Measurements from ENCODE around the gene HTR3C. TPM values are rescaled to one million over a fixed set of nuclear protein-coding genes. Genes with fewer than 3 reads are reported as not detected.

Gene HTR3C
- polyA plus RNA-seq, 1 of the 3 experiments (the other 2 are of a cell fraction) = not detected

DNA sequence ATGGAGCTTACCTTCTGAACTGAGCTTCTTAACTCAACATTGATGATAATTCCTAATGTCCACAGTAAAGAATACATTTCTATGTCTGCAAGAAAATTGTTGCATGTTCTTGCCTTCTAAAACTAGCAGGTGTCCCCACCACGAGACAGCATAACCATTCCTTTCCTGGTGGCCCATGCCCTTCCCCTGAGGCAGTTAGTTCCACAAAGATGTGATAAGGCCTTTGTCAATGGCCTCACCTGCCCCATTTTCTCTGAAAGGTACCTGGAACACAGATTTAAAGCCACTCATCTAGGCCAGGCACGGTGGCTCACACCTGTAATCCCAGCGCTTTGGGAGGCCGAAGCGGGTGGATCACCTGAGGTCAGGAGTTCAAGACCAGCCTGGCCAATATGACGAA is 23.1 kb downstream of the HTR3C start:
- Histone ChIP-seq H4K20me1 (ENCODE audit: insufficient read depth) (no peaks in the 10 kb centered on the region), H3K4me1 (ENCODE audit: control insufficient read depth in 1 of 2, insufficient read depth in 2 of 2, low read depth in 1 of 2, low read length in 1 of 2) (no peaks in the 10 kb centered on the region), H3K79me2 (ENCODE audit: insufficient read depth) (no peaks in the 10 kb centered on the region), H3K36me3 (replicated peaks in 1 of 2; ENCODE audit: control insufficient read depth in 1 of 2, insufficient read depth in 2 of 2, low read length in 1 of 2) (no peaks in the 10 kb centered on the region), H3K9me2 (no peaks in the 10 kb centered on the region), H3K9ac (no peak overlapping the region), H3K27me3 (ENCODE audit: insufficient read depth) (no peaks in the 10 kb centered on the region), H2AFZ (ENCODE audit: low read depth) (no peak overlapping the region), H3F3A (replicated peaks; ENCODE audit: insufficient read depth) (no peaks in the 10 kb centered on the region), H3K4me2 (no peak overlapping the region), H3K4me3 (ENCODE audit: low read depth in 2 of 2, low read length in 1 of 2) (no peak overlapping the region), H3K27ac (ENCODE audit: low read depth in 2 of 2, low read length in 1 of 2) (no peak overlapping the region), H3K9me3 (no peaks in the 10 kb centered on the region)
- TF ChIP-seq TAF1 (IDR thresholded peaks at IDR 0.05; ENCODE audit: borderline replicate concordance, low read depth, low read length) (no peak), MXI1 (IDR thresholded peaks at IDR 0.05; ENCODE audit: low read depth, low read length) (no peak), RCOR1 (IDR thresholded peaks at IDR 0.05; ENCODE audit: low read length) (no peak), NRF1 (IDR thresholded peaks at IDR 0.05; ENCODE audit: low read depth, low read length) (no peak), SIN3A (IDR thresholded peaks at IDR 0.05; ENCODE audit: borderline replicate concordance, low read depth, low read length) (no peak), MEF2A (IDR thresholded peaks at IDR 0.05; ENCODE audit: borderline replicate concordance, low read depth) (no peak), TCF12 (IDR thresholded peaks at IDR 0.05) (no peak), JUND (IDR thresholded peaks at IDR 0.05) (no peak), RAD21 (IDR thresholded peaks at IDR 0.05; ENCODE audit: low read length) (no peak), RXRA (IDR thresholded peaks at IDR 0.05; ENCODE audit: borderline replicate concordance, low read depth) (no peak), FOSL2 (IDR thresholded peaks at IDR 0.05; ENCODE audit: borderline replicate concordance, low read depth) (no peak), EP300 (IDR thresholded peaks at IDR 0.05; ENCODE audit: borderline replicate concordance in 1 of 2, low read depth in 1 of 2, low read length in 1 of 2) (no peak), TEAD4 (IDR thresholded peaks at IDR 0.05; ENCODE audit: borderline replicate concordance, insufficient read depth) (no peak), EZH2phosphoT487 (IDR thresholded peaks at IDR 0.05; ENCODE audit: borderline replicate concordance, low read depth) (no peak), CHD2 (IDR thresholded peaks at IDR 0.05; ENCODE audit: low read length, partially characterized antibody) (no peak)
- TF ChIP-seq, protein P1, sequence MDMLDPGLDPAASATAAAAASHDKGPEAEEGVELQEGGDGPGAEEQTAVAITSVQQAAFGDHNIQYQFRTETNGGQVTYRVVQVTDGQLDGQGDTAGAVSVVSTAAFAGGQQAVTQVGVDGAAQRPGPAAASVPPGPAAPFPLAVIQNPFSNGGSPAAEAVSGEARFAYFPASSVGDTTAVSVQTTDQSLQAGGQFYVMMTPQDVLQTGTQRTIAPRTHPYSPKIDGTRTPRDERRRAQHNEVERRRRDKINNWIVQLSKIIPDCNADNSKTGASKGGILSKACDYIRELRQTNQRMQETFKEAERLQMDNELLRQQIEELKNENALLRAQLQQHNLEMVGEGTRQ (IDR thresholded peaks at IDR 0.05; ENCODE audit: borderline replicate concordance, low read depth, low read length) = no peak
- TF ChIP-seq, protein P2, sequence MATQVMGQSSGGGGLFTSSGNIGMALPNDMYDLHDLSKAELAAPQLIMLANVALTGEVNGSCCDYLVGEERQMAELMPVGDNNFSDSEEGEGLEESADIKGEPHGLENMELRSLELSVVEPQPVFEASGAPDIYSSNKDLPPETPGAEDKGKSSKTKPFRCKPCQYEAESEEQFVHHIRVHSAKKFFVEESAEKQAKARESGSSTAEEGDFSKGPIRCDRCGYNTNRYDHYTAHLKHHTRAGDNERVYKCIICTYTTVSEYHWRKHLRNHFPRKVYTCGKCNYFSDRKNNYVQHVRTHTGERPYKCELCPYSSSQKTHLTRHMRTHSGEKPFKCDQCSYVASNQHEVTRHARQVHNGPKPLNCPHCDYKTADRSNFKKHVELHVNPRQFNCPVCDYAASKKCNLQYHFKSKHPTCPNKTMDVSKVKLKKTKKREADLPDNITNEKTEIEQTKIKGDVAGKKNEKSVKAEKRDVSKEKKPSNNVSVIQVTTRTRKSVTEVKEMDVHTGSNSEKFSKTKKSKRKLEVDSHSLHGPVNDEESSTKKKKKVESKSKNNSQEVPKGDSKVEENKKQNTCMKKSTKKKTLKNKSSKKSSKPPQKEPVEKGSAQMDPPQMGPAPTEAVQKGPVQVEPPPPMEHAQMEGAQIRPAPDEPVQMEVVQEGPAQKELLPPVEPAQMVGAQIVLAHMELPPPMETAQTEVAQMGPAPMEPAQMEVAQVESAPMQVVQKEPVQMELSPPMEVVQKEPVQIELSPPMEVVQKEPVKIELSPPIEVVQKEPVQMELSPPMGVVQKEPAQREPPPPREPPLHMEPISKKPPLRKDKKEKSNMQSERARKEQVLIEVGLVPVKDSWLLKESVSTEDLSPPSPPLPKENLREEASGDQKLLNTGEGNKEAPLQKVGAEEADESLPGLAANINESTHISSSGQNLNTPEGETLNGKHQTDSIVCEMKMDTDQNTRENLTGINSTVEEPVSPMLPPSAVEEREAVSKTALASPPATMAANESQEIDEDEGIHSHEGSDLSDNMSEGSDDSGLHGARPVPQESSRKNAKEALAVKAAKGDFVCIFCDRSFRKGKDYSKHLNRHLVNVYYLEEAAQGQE (IDR thresholded peaks at IDR 0.05; ENCODE audit: low read depth, low read length) = no peak
- TF ChIP-seq, protein P3, sequence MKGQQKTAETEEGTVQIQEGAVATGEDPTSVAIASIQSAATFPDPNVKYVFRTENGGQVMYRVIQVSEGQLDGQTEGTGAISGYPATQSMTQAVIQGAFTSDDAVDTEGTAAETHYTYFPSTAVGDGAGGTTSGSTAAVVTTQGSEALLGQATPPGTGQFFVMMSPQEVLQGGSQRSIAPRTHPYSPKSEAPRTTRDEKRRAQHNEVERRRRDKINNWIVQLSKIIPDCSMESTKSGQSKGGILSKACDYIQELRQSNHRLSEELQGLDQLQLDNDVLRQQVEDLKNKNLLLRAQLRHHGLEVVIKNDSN (IDR thresholded peaks at IDR 0.05; ENCODE audit: borderline replicate concordance, low read depth) = no peak
- no peak for DNase-seq
- CTCF ChIA-PET = no interaction called here
- POLR2A ChIA-PET = no interaction called here
- WGBS (ENCODE audit: low lambda C conversion rate) = 59% methylated on average over 6 of the region's 6 CpGs
